NCI-H1092 (cell line): ENCODE data around the gene CARMIL1.

Source experiments
- DNase-seq: peaks from one replicate; lab custom pipeline; 2025; lab: John Stamatoyannopoulos, UW

Gene CARMIL1

GRCh38 chr6:25446830-25447569, 167.8 kb downstream of the CARMIL1 start:
- no peak for DNase-seq

GRCh38 chr6:25447570-25447929, 168.4 kb downstream of the CARMIL1 start:
- no peak for DNase-seq

DNA sequence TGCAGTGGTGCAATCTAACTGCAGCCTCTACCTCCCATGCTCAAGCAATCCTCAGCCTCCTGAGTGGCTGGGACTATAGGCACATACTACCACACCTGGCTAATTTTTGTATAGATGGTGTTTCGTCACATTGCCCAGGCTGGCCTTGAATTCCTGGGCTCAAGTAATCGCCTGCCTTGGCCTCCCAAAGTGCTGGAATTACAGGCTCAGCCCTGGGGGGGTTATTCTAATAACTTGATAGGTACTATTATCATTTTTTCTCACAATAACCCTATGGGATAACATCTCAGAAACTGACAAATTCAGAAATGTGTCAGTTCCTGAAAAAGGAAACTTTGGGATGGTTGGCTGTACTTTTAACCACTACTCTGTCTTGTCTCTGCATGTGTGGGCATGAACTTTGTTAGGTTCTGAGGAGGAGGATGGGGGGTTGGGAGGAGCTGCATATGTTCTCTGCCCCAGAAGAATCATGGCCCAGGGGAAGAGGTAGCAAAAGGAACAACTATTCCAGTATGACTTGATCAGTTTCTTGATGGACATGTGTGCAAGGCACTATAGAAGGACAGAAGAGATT, 169.9 kb downstream of the CARMIL1 start:
- DNase-seq, result no peak

GRCh38 chr6:25449774-25450173, 170.6 kb downstream of the CARMIL1 start:
- peak; percentile 34 for DNase-seq

- no peak for DNase-seq
Observed at GRCh38 chr6:25450469-25451198, 171.5 kb downstream of the CARMIL1 start.

DNA sequence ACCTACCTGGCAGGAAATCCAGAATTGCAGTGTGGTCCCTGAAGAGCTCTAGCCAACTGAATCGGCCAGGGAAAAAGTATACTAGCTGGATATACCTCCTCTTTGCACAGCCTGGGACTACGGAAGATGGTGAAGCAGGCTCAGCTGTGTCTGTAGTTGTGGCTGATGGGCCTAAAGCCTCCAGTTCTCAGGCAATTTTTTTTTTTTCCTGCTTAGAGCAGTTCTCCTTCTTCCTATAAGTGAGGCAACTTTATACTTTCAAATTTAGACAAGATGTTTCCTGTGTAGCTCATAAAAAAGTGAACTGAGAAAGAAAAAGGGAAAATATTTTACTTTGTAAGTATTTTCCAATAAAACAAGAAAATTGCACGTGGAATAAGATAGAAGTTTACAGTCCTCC, 172.9 kb downstream of the CARMIL1 start:
- no peak for DNase-seq

- no peak for DNase-seq
Observed at GRCh38 chr6:25453288-25453687, 174.1 kb downstream of the CARMIL1 start.

GRCh38 chr6:25454136-25454535, 175.0 kb downstream of the CARMIL1 start:
- DNase-seq, result no peak

GRCh38 chr6:25456249-25457040, 177.3 kb downstream of the CARMIL1 start:
- no peak for DNase-seq

DNA sequence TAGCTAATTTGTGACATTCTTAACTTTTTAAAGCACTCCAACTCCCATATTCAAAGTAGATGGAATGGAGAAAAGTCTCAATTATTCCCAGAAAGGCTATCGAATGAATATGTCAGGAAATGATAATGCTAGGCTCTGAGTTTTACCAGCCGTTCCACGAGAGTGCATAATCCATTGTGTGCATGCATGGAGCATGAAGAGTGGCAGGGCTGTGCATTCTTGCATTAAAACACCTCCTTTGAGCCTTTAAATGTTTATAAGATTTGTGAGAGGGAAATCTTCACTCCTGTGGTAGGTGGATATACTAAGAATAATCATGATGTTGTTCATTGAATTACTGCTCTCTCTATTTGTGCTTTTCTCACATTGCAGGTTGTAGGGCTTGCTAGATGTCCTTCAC, 178.3 kb downstream of the CARMIL1 start:
- no peak for DNase-seq

GRCh38 chr6:25458485-25458884, 179.3 kb downstream of the CARMIL1 start:
- DNase-seq, result no peak

DNA sequence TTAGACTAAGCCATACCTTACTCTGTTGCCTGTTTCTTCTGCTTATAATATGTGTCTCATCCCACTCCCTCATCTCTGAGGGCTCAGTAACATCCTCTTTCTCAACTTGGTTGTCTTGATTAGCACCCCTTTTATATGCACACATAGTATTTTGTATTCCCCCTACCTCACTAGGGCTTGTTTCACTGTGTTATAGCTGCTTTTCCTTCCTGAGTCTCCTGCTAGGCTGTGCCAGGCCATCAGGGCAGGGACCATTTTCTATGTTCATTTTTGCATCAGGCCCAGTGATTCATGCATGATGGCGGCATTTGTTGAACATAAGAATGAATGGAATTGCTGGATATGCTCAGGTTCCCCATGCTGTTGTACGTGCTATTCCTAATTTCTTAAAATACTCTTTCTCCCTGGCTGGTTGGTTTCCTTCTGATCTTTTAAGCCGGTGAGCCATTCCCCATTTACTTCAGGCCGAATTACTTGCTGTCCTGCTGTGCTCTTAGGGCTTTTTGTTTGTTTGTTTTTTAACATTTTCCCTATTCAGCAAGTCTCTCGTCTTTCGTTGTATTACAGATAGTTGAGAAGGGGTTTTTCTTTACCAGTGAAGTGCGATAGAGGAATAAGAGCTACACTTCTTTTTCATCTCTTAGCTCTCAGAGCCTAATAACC, 183.2 kb downstream of the CARMIL1 start:
- no peak for DNase-seq

DNA sequence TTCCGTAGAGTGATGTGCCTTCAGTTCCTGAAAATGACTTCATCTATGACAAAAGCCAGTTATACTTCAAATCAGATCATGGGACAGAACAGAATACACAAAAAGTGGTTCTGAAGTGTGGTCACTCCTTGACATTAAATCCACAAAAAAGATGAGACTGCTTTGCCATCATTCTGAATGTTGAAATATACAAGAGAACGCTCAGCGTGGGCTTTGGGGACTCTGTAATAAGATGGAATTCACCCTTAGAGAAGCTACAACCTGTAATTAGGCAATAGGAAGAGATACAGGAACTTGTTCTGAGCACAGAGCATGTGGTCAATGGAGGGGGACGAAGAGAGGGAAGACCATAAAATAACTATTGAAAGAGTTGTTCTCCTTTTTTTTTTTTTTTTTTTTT, 184.3 kb downstream of the CARMIL1 start:
- no peak for DNase-seq

DNA sequence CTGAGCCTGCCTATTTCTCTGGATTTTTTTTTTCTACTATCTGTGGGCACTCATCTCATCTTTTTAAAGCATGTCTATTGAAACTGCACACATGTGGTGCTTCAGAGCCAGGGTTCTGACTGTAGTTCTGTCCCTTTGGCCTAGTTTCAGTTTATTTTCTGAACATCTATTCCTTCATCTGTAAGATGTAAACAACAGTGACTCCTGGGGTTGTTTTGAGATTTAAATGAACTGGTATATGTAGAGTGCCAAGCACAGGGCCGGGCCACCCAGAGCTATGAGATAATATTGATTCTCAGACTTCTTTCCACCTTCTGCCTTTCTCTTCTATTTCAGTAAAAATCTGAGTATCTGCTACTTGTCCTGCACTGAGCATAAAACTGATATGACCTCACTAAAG, 185.1 kb downstream of the CARMIL1 start:
- DNase-seq, result no peak

GRCh38 chr6:25465941-25466340, 186.8 kb downstream of the CARMIL1 start:
- no peak for DNase-seq

DNA sequence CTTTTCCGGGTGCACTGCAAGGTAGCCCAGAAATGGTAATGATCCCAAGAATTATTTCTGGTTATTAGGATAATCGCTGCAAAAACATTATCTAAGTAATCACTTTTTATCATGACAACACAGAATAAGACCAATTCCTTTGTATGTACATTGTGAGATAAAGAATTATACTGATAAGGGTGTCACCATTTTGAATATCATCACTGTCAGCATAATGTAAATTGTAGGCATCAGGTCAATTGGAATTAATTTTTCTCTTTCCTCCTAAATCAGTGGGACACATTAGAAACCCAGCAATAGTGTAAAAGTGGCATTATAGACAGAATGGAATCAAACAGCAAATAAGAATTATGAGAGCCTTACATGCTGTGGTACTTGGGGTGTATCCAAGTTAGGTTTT, 189.7 kb downstream of the CARMIL1 start:
- no peak for DNase-seq

- DNase-seq, result no peak
Observed at GRCh38 chr6:25469797-25470388, 190.7 kb downstream of the CARMIL1 start.

DNA sequence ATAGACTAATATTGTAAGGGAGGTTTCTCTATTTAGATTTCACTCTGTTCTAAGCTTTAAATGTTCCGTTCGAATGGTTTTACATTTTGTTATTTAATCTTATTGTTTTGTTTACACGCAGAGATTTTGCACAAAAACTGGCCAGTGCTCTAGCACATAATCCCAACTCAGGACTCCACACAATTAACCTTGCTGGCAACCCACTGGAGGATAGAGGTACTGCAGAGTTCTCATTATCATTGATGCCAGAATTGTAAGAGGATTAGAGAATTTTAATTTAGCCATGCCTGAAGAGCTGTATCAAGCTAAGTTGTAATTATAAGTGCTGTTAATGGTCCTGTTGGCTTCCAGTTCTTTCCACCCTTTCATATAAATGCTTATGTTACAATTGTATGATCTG, 193.1 kb downstream of the CARMIL1 start:
- no peak for DNase-seq

DNA sequence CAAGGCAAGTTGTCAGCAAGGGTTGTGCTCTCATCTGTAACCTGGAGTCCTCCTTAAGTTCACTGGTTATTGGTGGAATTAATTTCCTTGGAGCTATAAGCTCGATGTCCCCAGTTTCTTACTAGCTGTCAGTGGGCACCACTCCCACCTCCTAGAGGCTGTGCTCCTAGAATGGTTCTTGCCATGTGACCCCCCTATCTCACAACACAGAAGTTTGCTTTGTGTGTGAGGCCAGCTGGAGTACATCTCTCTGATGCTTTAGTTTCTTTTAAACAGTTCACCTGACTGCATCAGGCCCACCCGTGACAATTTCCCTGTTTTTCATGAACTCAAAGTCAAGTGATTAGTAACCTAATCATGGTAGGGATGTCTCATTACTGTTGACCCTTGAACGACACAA, 193.7 kb downstream of the CARMIL1 start:
- DNase-seq, result no peak

- DNase-seq, result no peak
Observed at GRCh38 chr6:25473447-25473846, 194.3 kb downstream of the CARMIL1 start.

GRCh38 chr6:25476126-25476525, 197.0 kb downstream of the CARMIL1 start:
- DNase-seq, result no peak
